ENCODE measurements around the gene SLC45A3.

- TF ChIP-seq CTCF (IDR thresholded peaks at IDR 0.05) (no peak), POLR2A (IDR thresholded peaks at IDR 0.05) (no peak)
Measured at GRCh38 chr1:205676597-205676996, 3.7 kb downstream of the SLC45A3 start.
